ENCODE data around the gene NKAIN1. TPM values are rescaled to one million over a fixed set of nuclear protein-coding genes. Genes with fewer than 3 reads are reported as not detected.

The NKAIN1 gene
- total RNA-seq, 2 experiments from 2014 or later = 0.57 to 0.97 TPM

Other genes with a start within 250 kb of the NKAIN1 start
- 100 to 1,000 TPM; 112 to 114 TPM for gene PUM1, start 174.2 kb downstream of the NKAIN1 start, total RNA-seq
- 10 to 100 TPM; 79.7 to 85.0 TPM for gene SNRNP40, start 56.9 kb upstream of the NKAIN1 start, total RNA-seq
- gene ZCCHC17, start 57.1 kb upstream of the NKAIN1 start, total RNA-seq = 10 to 100 TPM; 23.6 to 24.4 TPM
- under 1 TPM in 1 of 2 experiments, not detected in 1; 0.62 TPM for gene FABP3, start 133.2 kb upstream of the NKAIN1 start, total RNA-seq
- under 1 TPM in 1 of 2 experiments, not detected in 1; 0.14 TPM for gene SERINC2, start 173.3 kb upstream of the NKAIN1 start, total RNA-seq

Data from activated naive CD8-positive, alpha-beta T cell treated with anti-CD3 and anti-CD28 coated beads, Interleukin-2, amount 10 ng/mL, durations not matched to agents 7 days and 5 days (primary cell).